Measurements from ENCODE around the gene DLG1.

DNA sequence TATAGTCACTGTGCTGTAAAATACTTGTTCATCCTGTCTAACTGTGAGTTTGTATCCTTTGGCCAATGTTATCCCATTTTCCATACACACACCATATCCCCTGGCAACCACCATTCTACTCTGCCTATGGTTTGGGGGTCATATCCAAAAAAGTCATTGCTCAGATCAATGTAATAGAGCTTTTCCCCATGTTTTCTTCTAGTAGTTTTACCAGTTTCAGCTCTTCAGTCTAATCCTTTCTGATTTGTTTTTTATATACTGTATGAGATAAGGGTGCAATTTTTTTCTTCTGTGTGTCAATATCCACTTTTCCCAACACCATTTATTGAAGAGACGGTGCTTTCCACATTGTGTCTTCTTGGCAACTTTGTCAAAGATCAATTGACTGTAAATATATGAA, 14.0 kb upstream of the DLG1 start:
- TF ChIP-seq, protein P1, sequence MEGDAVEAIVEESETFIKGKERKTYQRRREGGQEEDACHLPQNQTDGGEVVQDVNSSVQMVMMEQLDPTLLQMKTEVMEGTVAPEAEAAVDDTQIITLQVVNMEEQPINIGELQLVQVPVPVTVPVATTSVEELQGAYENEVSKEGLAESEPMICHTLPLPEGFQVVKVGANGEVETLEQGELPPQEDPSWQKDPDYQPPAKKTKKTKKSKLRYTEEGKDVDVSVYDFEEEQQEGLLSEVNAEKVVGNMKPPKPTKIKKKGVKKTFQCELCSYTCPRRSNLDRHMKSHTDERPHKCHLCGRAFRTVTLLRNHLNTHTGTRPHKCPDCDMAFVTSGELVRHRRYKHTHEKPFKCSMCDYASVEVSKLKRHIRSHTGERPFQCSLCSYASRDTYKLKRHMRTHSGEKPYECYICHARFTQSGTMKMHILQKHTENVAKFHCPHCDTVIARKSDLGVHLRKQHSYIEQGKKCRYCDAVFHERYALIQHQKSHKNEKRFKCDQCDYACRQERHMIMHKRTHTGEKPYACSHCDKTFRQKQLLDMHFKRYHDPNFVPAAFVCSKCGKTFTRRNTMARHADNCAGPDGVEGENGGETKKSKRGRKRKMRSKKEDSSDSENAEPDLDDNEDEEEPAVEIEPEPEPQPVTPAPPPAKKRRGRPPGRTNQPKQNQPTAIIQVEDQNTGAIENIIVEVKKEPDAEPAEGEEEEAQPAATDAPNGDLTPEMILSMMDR (IDR thresholded peaks at IDR 0.05 in 2 of 3, conservative IDR thresholded peaks at IDR 0.05 in 1 of 3; ENCODE audit: insufficient read depth in 2 of 3, low read depth in 1 of 3, low read length in 3 of 3), result no peak
- TF ChIP-seq, protein P2, sequence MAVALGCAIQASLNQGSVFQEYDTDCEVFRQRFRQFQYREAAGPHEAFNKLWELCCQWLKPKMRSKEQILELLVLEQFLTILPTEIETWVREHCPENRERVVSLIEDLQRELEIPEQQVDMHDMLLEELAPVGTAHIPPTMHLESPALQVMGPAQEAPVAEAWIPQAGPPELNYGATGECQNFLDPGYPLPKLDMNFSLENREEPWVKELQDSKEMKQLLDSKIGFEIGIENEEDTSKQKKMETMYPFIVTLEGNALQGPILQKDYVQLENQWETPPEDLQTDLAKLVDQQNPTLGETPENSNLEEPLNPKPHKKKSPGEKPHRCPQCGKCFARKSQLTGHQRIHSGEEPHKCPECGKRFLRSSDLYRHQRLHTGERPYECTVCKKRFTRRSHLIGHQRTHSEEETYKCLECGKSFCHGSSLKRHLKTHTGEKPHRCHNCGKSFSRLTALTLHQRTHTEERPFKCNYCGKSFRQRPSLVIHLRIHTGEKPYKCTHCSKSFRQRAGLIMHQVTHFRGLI (CRISPR knock-in tag; IDR thresholded peaks at IDR 0.05), result no peak
- no peak for TF ChIP-seq POLR2A (conservative IDR thresholded peaks at IDR 0.05)
- no peak for TF ChIP-seq ILK (tag; IDR thresholded peaks at IDR 0.05; ENCODE audit: borderline replicate concordance, low read depth)
- TF ChIP-seq RFX5 (IDR thresholded peaks at IDR 0.05; ENCODE audit: low read depth, low read length), result no peak
- no peak for TF ChIP-seq SP1 (CRISPR knock-in tag; IDR thresholded peaks at IDR 0.05)
- TF ChIP-seq NFRKB (IDR thresholded peaks at IDR 0.05; ENCODE audit: low read depth), result no peak
- no peak for TF ChIP-seq PHTF2 (CRISPR knock-in tag; IDR thresholded peaks at IDR 0.05)
- TF ChIP-seq BHLHE40 (IDR thresholded peaks at IDR 0.05; ENCODE audit: low read length), result no peak
- TF ChIP-seq BACH1 (tag; IDR thresholded peaks at IDR 0.05), result no peak
- TF ChIP-seq, protein P3, sequence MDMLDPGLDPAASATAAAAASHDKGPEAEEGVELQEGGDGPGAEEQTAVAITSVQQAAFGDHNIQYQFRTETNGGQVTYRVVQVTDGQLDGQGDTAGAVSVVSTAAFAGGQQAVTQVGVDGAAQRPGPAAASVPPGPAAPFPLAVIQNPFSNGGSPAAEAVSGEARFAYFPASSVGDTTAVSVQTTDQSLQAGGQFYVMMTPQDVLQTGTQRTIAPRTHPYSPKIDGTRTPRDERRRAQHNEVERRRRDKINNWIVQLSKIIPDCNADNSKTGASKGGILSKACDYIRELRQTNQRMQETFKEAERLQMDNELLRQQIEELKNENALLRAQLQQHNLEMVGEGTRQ (CRISPR knock-in tag; IDR thresholded peaks at IDR 0.05), result no peak
- TF ChIP-seq, protein P4, sequence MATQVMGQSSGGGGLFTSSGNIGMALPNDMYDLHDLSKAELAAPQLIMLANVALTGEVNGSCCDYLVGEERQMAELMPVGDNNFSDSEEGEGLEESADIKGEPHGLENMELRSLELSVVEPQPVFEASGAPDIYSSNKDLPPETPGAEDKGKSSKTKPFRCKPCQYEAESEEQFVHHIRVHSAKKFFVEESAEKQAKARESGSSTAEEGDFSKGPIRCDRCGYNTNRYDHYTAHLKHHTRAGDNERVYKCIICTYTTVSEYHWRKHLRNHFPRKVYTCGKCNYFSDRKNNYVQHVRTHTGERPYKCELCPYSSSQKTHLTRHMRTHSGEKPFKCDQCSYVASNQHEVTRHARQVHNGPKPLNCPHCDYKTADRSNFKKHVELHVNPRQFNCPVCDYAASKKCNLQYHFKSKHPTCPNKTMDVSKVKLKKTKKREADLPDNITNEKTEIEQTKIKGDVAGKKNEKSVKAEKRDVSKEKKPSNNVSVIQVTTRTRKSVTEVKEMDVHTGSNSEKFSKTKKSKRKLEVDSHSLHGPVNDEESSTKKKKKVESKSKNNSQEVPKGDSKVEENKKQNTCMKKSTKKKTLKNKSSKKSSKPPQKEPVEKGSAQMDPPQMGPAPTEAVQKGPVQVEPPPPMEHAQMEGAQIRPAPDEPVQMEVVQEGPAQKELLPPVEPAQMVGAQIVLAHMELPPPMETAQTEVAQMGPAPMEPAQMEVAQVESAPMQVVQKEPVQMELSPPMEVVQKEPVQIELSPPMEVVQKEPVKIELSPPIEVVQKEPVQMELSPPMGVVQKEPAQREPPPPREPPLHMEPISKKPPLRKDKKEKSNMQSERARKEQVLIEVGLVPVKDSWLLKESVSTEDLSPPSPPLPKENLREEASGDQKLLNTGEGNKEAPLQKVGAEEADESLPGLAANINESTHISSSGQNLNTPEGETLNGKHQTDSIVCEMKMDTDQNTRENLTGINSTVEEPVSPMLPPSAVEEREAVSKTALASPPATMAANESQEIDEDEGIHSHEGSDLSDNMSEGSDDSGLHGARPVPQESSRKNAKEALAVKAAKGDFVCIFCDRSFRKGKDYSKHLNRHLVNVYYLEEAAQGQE (IDR thresholded peaks at IDR 0.05; ENCODE audit: borderline replicate concordance), result no peak
- TF ChIP-seq, protein P4 (CRISPR knock-in tag; IDR thresholded peaks at IDR 0.05; ENCODE audit: low read depth), result no peak
- TF ChIP-seq, protein P5, sequence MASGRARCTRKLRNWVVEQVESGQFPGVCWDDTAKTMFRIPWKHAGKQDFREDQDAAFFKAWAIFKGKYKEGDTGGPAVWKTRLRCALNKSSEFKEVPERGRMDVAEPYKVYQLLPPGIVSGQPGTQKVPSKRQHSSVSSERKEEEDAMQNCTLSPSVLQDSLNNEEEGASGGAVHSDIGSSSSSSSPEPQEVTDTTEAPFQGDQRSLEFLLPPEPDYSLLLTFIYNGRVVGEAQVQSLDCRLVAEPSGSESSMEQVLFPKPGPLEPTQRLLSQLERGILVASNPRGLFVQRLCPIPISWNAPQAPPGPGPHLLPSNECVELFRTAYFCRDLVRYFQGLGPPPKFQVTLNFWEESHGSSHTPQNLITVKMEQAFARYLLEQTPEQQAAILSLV (tag; IDR thresholded peaks at IDR 0.05), result no peak
